Heart left ventricle (tissue), 16 donors: ENCODE results near the gene FOXP1. TPM values are rescaled to one million over a fixed set of nuclear protein-coding genes. Genes with fewer than 3 reads are reported as not detected.

Source experiments
- ATAC-seq, 4 donors: fragments of 200-7000 bp; cut with Tn5 transposase; one replicate each; pipeline ENCODE4 v1.9.1; 2020 to 2022; ENCODE audit warnings: moderate library complexity in 4 of 4, mild to moderate bottlenecking in 3 of 4, moderate number of reproducible peaks in 1 of 4
- DNase-seq, 5 donors: peaks; one replicate each; pipeline ENCODE4 v3.0.0-alpha.2; 2020
- H3K27ac ChIP-seq, 12 donors: fragments of 200-600 bp; sonication (generic) in 4 of 12; one replicate each; pipeline versions ENCODE4 v1.5.0 to v1.8.0; 2016 to 2022; ENCODE audit warnings: mild to moderate bottlenecking in 2 of 12
- H3K27me3 ChIP-seq, 9 donors: fragments of 200-600 bp; sonication (generic) in 2 of 9; one replicate each; pipeline versions ENCODE4 v1.5.1 to v1.8.0; 2016 to 2022; ENCODE audit warnings: mild to moderate bottlenecking in 3 of 9
- H3K36me3 ChIP-seq, 9 donors: fragments of 200-600 bp; sonication (generic) in 2 of 9; one replicate each; pipeline versions ENCODE4 v1.5.0 to v1.8.0; 2018 to 2022; ENCODE audit warnings: mild to moderate bottlenecking in 2 of 9
- H3K4me1 ChIP-seq, 12 donors: fragments of 200-600 bp; sonication (generic) in 4 of 12; one replicate each; pipeline versions ENCODE4 v1.5.0 to v1.8.0; 2016 to 2022; ENCODE audit warnings: mild to moderate bottlenecking in 3 of 12
- H3K4me3 ChIP-seq, 12 donors: fragments of 200-600 bp; sonication (generic) in 4 of 12; one replicate each; pipeline versions ENCODE4 v1.5.0 to v1.8.0; 2017 to 2022; ENCODE audit warnings: mild to moderate bottlenecking in 9 of 12, moderate library complexity in 4 of 12
- H3K9me3 ChIP-seq, 12 donors: fragments of 200-600 bp; sonication (generic) in 4 of 12; one replicate each; pipeline versions ENCODE4 v1.5.0 to v1.8.0; 2016 to 2022; ENCODE audit warnings: mild to moderate bottlenecking in 1 of 12
- CTCF ChIP-seq, 12 donors: fragments of 200-600 bp; sonication (generic) in 4 of 12; IDR thresholded peaks; one replicate each; pipeline versions ENCODE4 v1.5.0 to v1.8.0; 2018 to 2022; ENCODE audit warnings: antibody characterized with exemption in 12 of 12, mild to moderate bottlenecking in 5 of 12
- POLR2A ChIP-seq, 2 donors: fragments of 450-650 bp; IDR thresholded peaks; one replicate each; pipeline ENCODE4 v1.6.1; 2017; ENCODE audit warnings: antibody characterized with exemption in 2 of 2, mild to moderate bottlenecking in 2 of 2, moderate library complexity in 2 of 2
- WGBS, 4 donors: extraction: QIAGEN DNeasy Blood & Tissue Kit in 2 of 4; methylation state at CpG; one replicate each; pipeline versions ENCODE4 v1.1.5 to v1.1.7; 2013 to 2018; 5-methylcytosine and 5-hydroxymethylcytosine counted together
- intact Hi-C, 10 donors: fragments of 100-400 bp; cut with DNase I; formaldehyde crosslinking; loops; one replicate each; pipeline versions ENCODE4 v1.11.1 to v1.14.2; 2022
- polyA plus RNA-seq, 2 donors: library from polyadenylated mRNA; stranded (reverse); fragments of 200-250 nt; gene quantifications; one replicate each; pipeline ENCODE4 v1.2.3, GENCODE V29; 2013
- total RNA-seq, 9 donors: library from RNA; depleted of rRNA in 2 of 9; stranded (reverse); fragments of >200 nt in 2 of 9; fragmentation: NEBNext Ultra II Directional in 3 of 9; extraction: Animal tissue kit (Norgen Biotek cat#: 25700) in 3 of 9; gene quantifications; one replicate each; pipeline versions ENCODE4 v1.1.0 to v1.2.4, GENCODE V29; 2016 to 2023
- donor health status: ischemic (EF 13 %, LVEDD 7.1; RV severe dilation, severe dysfunction).
- donor health status: healthy with polysubstance abuse.
- donor health status: DM: no; HTN: yes; CAD: no.
- donor health status: DM: no; HTN: no; CAD: no.
- donor health status: ischemic (EF 25% LVEDD 6.9; RV normal size, moderate dysfunction).
- donor health status: ischemic (EF 25% LVEDD 5.7; RV mildly dilated, moderate dysfunction).
- donor health status: healthy.
- donor health status: DM: yes; HTN: yes; CAD: no.
- donor health status: ischemic (EF 35%, LVEDD 5.7; RV mildly dilated, moderate dysfunction).
- donor health status: nonischemic (EF 11% LVEDD 7.7; RV severe dilation, severe dysfunction).
- donor health status: DM: yes; HTN: yes; CAD: no.
- donor health status: PGD.
- donor health status: ischemic (EF 29% LVEDD 5.4; RV normal size, mild dysfunction).
- donor health status: nonischemic (EF 23%, LVEDD 6.1; RV moderate dilation, normal function).

Gene FOXP1
- total and polyA plus RNA-seq, 11 donors = 14.9 to 67.8 (median 41.1) TPM

DNA sequence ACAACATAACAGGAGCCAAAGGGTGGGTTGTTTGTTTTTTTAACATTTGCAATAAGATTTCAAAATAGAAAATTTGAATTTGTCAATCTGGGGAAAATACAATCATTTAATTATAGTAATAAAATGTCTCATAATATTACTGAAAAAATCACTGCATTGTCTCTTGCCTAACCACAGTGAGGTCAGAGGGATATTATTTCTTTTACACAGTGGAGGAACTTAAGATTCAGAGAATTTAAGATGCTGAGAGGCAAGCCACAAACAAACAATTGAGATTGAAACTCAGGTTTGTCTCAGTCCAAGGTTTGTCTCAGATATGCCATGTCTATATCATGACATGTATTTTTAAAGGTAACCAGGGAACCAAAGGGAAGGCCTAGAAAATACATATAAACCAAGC lies 428.7 kb downstream of the FOXP1 start:
- no peaks in the 10 kb centered on the region for H3K36me3 ChIP-seq
- DNase-seq (no peak), ATAC-seq (no peak)
- no peaks in the 10 kb centered on the region for H3K9me3 ChIP-seq
- H3K27ac ChIP-seq = no peak overlapping the region
- intact Hi-C loops = no loop called here
- peaks cover 0 to 3% (median 0%) of the 10 kb centered on the region in 12 donors for H3K4me1 ChIP-seq
- H3K4me3 ChIP-seq = no peak overlapping the region
- no peaks in the 10 kb centered on the region for H3K27me3 ChIP-seq
- TF ChIP-seq POLR2A (IDR thresholded peaks at IDR 0.05) = no peak
- no peak for TF ChIP-seq CTCF (IDR thresholded peaks at IDR 0.05)

GRCh38 chr3:71153713-71154112 lies 429.8 kb downstream of the FOXP1 start:
- ATAC-seq (no peak), DNase-seq (no peak)
- intact Hi-C loops = no loop called here
- Histone ChIP-seq H3K36me3 (no peaks in the 10 kb centered on the region), H3K27ac (no peak overlapping the region), H3K4me1 (peaks cover 0 to 3% (median 0%) of the 10 kb centered on the region in 12 donors), H3K4me3 (no peak overlapping the region), H3K9me3 (no peaks in the 10 kb centered on the region), H3K27me3 (no peaks in the 10 kb centered on the region)
- WGBS, 4 donors = 98 to 100% (median 99%) methylated on average over 2 of the region's 2 CpGs
- TF ChIP-seq CTCF (IDR thresholded peaks at IDR 0.05) (no peak), POLR2A (IDR thresholded peaks at IDR 0.05) (no peak)

GRCh38 chr3:71152892-71153265 lies 430.6 kb downstream of the FOXP1 start:
- Histone ChIP-seq H3K27me3 (no peaks in the 10 kb centered on the region), H3K27ac (no peak overlapping the region), H3K36me3 (no peaks in the 10 kb centered on the region), H3K9me3 (no peaks in the 10 kb centered on the region), H3K4me3 (no peak overlapping the region), H3K4me1 (peaks cover 0 to 3% (median 0%) of the 10 kb centered on the region in 12 donors)
- ATAC-seq (peak in 3 of 4 donors; percentile 32 to 41 (median 41)), DNase-seq (no peak)
- no peak for TF ChIP-seq CTCF (IDR thresholded peaks at IDR 0.05)
- no peak for TF ChIP-seq POLR2A (IDR thresholded peaks at IDR 0.05)
- intact Hi-C loops = no loop called here
- WGBS, 4 donors = 66 to 73% (median 70%) methylated on average over 6 to 8 of the region's 8 CpGs

DNA sequence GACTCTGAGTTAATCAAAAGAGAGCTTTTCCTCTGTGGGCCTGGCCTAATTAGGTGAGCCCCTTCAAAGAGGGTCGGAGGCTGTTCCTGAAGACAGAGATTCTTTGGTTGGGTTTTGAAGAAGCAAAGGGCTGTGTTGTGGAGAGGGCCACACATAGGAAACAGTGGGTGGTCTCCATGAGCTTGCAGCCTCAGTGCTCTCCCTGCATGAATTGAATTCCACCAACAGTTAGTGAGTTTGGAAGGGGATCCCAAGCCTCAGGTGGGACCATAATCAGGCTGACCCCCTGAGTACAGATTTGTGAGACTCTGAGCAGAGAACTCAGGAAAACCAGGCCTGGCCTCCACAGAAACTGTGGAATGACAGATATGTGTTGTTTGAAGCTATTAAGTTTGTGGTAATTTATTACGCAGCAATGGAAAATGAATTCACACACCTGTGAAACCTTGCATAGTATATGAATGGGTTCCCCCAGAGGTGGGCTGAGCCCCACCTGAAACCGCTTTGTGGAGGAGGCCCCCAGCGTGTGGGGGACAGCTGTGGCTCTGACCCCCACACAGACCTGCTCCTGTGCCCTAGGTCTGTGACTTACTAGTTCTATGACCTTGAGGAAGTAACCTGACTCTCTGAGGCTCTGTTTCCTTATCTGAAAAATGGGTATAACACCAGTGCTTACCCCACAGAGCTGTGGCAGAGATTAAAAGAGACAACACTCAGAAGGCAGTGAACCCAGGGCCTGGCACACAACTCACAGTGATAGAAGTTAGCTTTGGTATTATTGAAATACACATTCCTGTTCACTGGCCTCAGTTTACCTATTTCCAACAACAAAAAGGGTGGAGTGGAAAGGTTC lies 431.3 kb downstream of the FOXP1 start:
- Histone ChIP-seq H3K27ac (no peak overlapping the region), H3K4me3 (no peak overlapping the region), H3K36me3 (no peaks in the 10 kb centered on the region), H3K27me3 (no peaks in the 10 kb centered on the region), H3K9me3 (no peaks in the 10 kb centered on the region), H3K4me1 (peaks cover 0 to 3% (median 0%) of the 10 kb centered on the region in 12 donors)
- ATAC-seq (no peak), DNase-seq (no peak)
- 72 to 86% (median 79%) methylated on average over 4 of the region's 4 CpGs for WGBS, 4 donors
- TF ChIP-seq CTCF (IDR thresholded peaks at IDR 0.05) (no peak), POLR2A (IDR thresholded peaks at IDR 0.05) (no peak)
- intact Hi-C loops = no loop called here
